Endodermal cell (in vitro differentiated cells): ENCODE data around the gene NPLOC4. TPM values are rescaled to one million over a fixed set of nuclear protein-coding genes. Genes with fewer than 3 reads are reported as not detected.

ENCODE experiments used
- DNase-seq: peaks from one replicate; pipeline ENCODE4 v3.0.0-alpha.2; 2017
- H3K27ac ChIP-seq: 2 replicates; pipeline ENCODE4 v1.5.1; 2013; ENCODE audit warnings: mild to moderate bottlenecking, low read depth, low read length, moderate library complexity
- H3K27me3 ChIP-seq: 2 replicates; pipeline ENCODE4 v1.6.1; 2013; ENCODE audit warnings: mild to moderate bottlenecking, low read length, moderate library complexity; ENCODE audit not compliant: insufficient read depth, control insufficient read depth, poor library complexity, severe bottlenecking
- H3K36me3 ChIP-seq: 2 replicates; pipeline ENCODE4 v1.7.0; 2013; ENCODE audit warnings: mild to moderate bottlenecking, low read length, moderate library complexity; ENCODE audit not compliant: control insufficient read depth, insufficient read depth
- H3K4me1 ChIP-seq: one replicate; pipeline ENCODE4 v1.7.0; 2013; ENCODE audit warnings: low read length; ENCODE audit not compliant: control insufficient read depth, insufficient read depth
- H3K4me3 ChIP-seq: 2 replicates; pipeline ENCODE4 v1.5.1; 2013; ENCODE audit warnings: mild to moderate bottlenecking, low read length, moderate library complexity
- H3K9ac ChIP-seq: 2 replicates; pipeline ENCODE4 v1.6.1; 2013; ENCODE audit warnings: mild to moderate bottlenecking, low read length, moderate library complexity; ENCODE audit not compliant: poor library complexity, severe bottlenecking; ENCODE audit errors: extremely low read depth
- H3K9me3 ChIP-seq: 2 replicates; pipeline ENCODE4 v1.6.1; 2013; ENCODE audit warnings: mild to moderate bottlenecking, low read length, moderate library complexity; ENCODE audit not compliant: control insufficient read depth
- H3K27ac Mint-ChIP-seq: 2 replicates; pipeline ENCODE4 v1.8.0; 2020; ENCODE audit warnings: mixed read lengths
- H3K27me3 Mint-ChIP-seq: 2 replicates; pipeline ENCODE4 v1.8.0; 2021; ENCODE audit warnings: mild to moderate bottlenecking, mixed read lengths; ENCODE audit not compliant: insufficient read depth
- H3K36me3 Mint-ChIP-seq: 2 replicates; pipeline ENCODE4 v1.8.0; 2020; ENCODE audit warnings: low read depth, mixed read lengths
- H3K4me1 Mint-ChIP-seq: 2 replicates; pipeline ENCODE4 v1.8.0; 2020; ENCODE audit warnings: mixed read lengths
- H3K4me3 Mint-ChIP-seq: 2 replicates; pipeline ENCODE4 v1.8.0; 2020; ENCODE audit warnings: mild to moderate bottlenecking, moderate library complexity, mixed read lengths
- H3K9me3 Mint-ChIP-seq: 2 replicates; pipeline ENCODE4 v1.8.0; 2020; ENCODE audit warnings: mild to moderate bottlenecking, mixed read lengths
- WGBS, 2 experiments: methylation state at CpG; one replicate each; pipeline versions ENCODE4 v1.1.5 to v1.1.7; 2013; ENCODE audit warnings: missing lambda C conversion rate in 2 of 2, mixed read lengths in 1 of 2; ENCODE audit not compliant: insufficient coverage in 1 of 2, insufficient read length in 1 of 2; 5-methylcytosine and 5-hydroxymethylcytosine counted together
- total RNA-seq, 2 donors: library from RNA; stranded (reverse); fragmentation: NEBNext Ultra II Directional in 1 of 2; extraction: Animal tissue kit (Norgen Biotek cat#: 25700) in 1 of 2; gene quantifications; 2 replicates in 1 of 2; 3 replicates in 1 of 2; pipeline ENCODE4 v1.2.1, GENCODE V29; 2021
- TF ChIP-seq, protein P1 (sequence below): fragments of 200-600 bp; sonication (generic); conservative IDR thresholded peaks from 2 replicates; pipeline ENCODE4 v1.5.0; 2021; ENCODE audit warnings: antibody characterized with exemption, mild to moderate bottlenecking

NPLOC4 gene
- total RNA-seq, 2 donors from 2014 or later: 113 to 118 TPM

DNA sequence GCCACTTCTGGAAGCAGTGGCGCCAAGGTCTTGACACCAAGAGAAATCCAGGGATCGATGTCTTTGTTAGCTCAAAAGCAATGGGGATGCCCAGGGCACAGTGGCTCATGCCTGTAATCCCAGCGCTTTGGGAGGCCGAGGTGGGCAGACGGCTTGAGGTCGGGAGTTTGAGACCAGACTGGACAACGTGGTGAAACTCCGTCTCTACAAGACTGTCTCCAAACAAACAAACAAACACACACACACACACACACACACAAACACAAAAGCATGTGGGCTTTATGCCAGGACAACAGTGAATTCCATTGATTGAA is 62.3 kb downstream of the NPLOC4 start:
- Histone ChIP-seq H3K9ac (no peak overlapping the region), H3K27ac (no peak overlapping the region), H3K4me1 (no peaks in the 10 kb centered on the region), H3K27me3 (no peaks in the 10 kb centered on the region), H3K9me3 (no peaks in the 10 kb centered on the region), H3K4me3 (no peak overlapping the region), H3K36me3 (peaks cover 82% of the 10 kb centered on the region)
- Mint-ChIP-seq H3K4me1 (peaks cover 3% of the 10 kb centered on the region), H3K36me3 (peaks cover 76% of the 10 kb centered on the region), H3K9me3 (no peaks in the 10 kb centered on the region), H3K27me3 (no peaks in the 10 kb centered on the region), H3K27ac (no peak overlapping the region), H3K4me3 (no peak overlapping the region)
- TF ChIP-seq, protein P1, sequence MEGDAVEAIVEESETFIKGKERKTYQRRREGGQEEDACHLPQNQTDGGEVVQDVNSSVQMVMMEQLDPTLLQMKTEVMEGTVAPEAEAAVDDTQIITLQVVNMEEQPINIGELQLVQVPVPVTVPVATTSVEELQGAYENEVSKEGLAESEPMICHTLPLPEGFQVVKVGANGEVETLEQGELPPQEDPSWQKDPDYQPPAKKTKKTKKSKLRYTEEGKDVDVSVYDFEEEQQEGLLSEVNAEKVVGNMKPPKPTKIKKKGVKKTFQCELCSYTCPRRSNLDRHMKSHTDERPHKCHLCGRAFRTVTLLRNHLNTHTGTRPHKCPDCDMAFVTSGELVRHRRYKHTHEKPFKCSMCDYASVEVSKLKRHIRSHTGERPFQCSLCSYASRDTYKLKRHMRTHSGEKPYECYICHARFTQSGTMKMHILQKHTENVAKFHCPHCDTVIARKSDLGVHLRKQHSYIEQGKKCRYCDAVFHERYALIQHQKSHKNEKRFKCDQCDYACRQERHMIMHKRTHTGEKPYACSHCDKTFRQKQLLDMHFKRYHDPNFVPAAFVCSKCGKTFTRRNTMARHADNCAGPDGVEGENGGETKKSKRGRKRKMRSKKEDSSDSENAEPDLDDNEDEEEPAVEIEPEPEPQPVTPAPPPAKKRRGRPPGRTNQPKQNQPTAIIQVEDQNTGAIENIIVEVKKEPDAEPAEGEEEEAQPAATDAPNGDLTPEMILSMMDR: no peak
- no peak for DNase-seq
- 93 to 96% methylated on average over 6 to 8 of the region's 8 CpGs for WGBS, 2 experiments

DNA sequence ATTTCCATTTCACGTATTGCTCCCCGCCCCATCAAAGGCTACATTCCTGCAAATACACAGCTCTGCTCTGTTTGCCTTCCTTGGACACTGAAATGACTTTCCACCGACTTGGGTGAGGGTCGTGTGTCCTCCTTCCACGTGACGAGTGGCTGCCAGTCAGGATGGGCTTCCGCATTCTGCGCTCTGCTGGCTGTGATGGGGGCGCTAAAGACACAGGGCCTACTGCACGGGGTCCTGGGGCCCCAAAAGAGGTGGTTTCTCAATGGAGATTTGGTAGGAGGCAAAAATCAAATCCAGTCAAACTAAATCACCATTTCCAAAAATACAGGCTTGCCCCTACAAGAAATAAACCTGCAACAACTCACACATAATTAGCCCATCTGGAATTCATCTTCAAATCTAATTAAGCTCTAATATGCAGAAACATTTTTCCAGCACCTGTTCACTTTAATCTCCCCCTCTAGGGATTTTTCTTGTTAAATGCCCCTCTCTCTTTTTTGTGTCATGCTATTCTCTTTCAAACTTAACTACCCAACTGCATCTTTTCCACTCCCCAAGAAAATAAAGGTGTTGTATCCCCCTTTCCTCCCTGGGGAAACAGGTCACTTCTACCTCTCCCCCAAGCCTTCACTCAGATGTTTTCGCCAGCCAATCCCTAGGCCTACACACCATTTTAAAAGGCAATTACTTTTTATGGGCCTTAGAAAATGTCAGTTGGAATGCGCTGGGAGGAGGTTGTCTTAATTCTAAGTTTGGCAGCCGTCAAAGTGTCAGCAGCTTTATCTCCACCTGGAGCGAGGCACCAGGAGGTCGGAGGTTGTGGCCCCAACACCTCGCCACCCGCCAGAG is 62.9 kb downstream of the NPLOC4 start:
- Histone ChIP-seq H3K27me3 (no peaks in the 10 kb centered on the region), H3K36me3 (peaks cover 82% of the 10 kb centered on the region), H3K9me3 (no peaks in the 10 kb centered on the region), H3K27ac (no peak overlapping the region), H3K9ac (no peak overlapping the region), H3K4me3 (no peak overlapping the region), H3K4me1 (no peaks in the 10 kb centered on the region)
- Mint-ChIP-seq H3K27me3 (no peaks in the 10 kb centered on the region), H3K4me1 (no peaks in the 10 kb centered on the region), H3K27ac (no peak overlapping the region), H3K4me3 (no peak overlapping the region), H3K36me3 (peaks cover 76% of the 10 kb centered on the region), H3K9me3 (no peaks in the 10 kb centered on the region)
- DNase-seq: no peak
- WGBS, 2 experiments: 92 to 96% methylated on average over 12 to 17 of the region's 17 CpGs
- TF ChIP-seq, protein P1: no peak

DNA sequence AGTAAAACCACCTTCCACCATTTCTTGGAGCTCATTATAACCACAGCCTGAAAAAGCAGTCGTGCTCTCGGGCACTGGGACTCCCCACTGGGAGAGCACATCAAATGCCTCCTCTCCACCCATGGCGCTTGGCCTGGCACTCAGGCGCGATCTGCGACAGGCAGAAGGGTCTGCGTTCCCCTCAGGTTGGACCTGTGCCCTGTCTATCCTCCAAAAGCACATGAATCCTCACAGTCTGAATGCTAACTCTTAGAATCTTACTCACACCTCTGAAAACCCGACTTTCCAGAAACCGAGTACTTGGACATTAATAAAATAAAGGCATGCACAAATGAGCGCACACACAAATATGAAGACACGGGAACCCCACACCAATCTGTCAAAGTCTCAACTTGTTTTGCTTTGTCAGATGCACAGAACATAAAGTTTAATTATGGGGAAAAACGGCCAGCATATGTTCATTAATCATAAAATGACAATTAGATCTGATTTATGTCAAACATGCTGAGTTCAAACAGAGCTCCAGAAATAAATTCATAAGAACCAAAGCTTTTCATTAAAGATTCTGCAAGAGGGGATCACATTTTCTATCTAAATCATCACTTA is 64.2 kb downstream of the NPLOC4 start:
- Mint-ChIP-seq H3K36me3 (peaks cover 79% of the 10 kb centered on the region), H3K27me3 (no peaks in the 10 kb centered on the region), H3K4me3 (no peak overlapping the region), H3K4me1 (no peaks in the 10 kb centered on the region), H3K9me3 (no peaks in the 10 kb centered on the region), H3K27ac (no peak overlapping the region)
- Histone ChIP-seq H3K36me3 (peaks cover 86% of the 10 kb centered on the region), H3K4me3 (no peak overlapping the region), H3K4me1 (no peaks in the 10 kb centered on the region), H3K27ac (no peak overlapping the region), H3K9me3 (no peaks in the 10 kb centered on the region), H3K27me3 (no peaks in the 10 kb centered on the region), H3K9ac (no peak overlapping the region)
- no peak for DNase-seq
- TF ChIP-seq, protein P1: no peak
- 98 to 100% methylated on average over 12 of the region's 12 CpGs for WGBS, 2 experiments
